Left lobe of liver (tissue), 2 donors: ENCODE measurements around the gene TMEM161A. TPM values are rescaled to one million over a fixed set of nuclear protein-coding genes. Genes with fewer than 3 reads are reported as not detected.
"Not testable (repeated sequence)": the region's sequence is repeated elsewhere in the genome, so short reads cannot be mapped to it uniquely, and the experiment has no call there.

ENCODE experiments used
- ATAC-seq: fragments of 200-7000 bp; cut with Tn5 transposase; one replicate; pipeline ENCODE4 v1.9.1; 2020; ENCODE audit warnings: mild to moderate bottlenecking, moderate library complexity
- DNase-seq: peaks from one replicate; pipeline ENCODE4 v3.0.0-alpha.2; 2020; ENCODE audit warnings: low spot score
- total RNA-seq: library from RNA; stranded (reverse); gene quantifications from one replicate; pipeline ENCODE4 v1.2.1, GENCODE V29; 2021
- donor health status: DM: no; HTN: no; CAD: no; lungs with moderate emphysema.
- donor health status: DM: no; HTN: yes; CAD: no.

Gene TMEM161A
- 24.9 TPM for total RNA-seq

DNA sequence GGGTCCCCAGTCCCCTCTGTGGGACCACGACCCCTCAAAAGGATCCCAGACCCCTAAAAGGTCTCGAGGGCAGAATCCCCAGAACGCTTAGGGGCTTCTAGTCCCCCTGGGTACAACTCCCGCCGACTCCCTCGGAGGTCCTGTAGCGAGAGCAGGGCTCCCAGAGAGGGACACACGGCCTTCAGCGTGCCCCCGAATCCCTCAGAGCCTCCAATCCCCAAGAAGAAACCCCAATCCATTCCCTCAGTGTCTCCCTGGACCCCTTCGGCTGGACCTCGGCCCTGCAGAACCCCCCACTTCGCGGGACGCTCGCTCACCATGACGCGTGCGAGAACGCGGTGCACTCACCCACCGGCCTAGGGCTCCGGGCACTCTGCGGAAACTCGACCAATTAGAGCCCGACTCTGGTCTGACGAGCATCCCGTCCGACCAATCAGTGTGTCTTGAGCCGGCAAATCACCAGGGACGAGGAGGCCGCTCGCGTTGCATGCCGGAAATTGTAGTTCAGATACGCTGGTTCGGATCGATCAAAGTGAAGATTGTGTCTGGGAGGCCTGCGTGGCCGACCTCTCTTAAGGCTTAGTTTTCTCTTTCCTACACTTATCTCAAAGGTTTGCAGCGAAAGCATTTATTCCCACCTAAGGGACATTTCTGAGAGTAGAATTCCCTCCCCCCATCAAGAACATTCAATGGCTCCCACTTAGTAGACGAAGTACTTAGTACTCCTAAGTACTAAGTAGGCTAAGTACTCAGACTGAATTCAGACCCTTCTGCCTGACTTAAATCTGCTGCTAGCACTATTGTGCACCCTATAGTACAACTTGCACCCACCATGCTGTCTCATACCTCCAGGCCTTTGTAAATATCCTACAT lies at the start of gene TMEM161A:
TSS of gene TMEM161A (minus strand) at position 370 of the 873 bp plus-strand sequence. CDS start at position 320, 50 bp downstream.
- ATAC-seq (peak; percentile 95), DNase-seq (peak; percentile 100)

DNA sequence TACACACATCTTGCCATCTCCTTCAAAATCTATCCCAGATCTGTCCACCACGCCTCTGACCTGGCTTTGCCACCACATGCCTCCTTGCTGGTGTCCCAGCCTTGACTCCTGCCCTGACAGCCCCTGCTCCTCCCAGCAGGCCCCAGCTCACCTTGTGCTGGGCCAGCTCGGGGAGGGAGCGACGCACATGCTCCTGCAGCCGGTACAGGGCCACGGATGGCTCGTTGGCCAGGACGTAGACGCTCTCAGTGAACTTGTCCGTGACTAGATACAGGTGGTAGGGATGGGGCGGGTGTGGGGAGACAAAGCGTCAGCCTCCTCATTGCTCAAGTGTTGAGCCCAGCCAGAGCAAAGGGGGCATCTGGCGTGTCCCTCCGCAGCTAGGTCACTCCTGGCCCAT lies 48.5 kb upstream of the TMEM161A start:
- DNase-seq (no peak), ATAC-seq (no peak)

DNA sequence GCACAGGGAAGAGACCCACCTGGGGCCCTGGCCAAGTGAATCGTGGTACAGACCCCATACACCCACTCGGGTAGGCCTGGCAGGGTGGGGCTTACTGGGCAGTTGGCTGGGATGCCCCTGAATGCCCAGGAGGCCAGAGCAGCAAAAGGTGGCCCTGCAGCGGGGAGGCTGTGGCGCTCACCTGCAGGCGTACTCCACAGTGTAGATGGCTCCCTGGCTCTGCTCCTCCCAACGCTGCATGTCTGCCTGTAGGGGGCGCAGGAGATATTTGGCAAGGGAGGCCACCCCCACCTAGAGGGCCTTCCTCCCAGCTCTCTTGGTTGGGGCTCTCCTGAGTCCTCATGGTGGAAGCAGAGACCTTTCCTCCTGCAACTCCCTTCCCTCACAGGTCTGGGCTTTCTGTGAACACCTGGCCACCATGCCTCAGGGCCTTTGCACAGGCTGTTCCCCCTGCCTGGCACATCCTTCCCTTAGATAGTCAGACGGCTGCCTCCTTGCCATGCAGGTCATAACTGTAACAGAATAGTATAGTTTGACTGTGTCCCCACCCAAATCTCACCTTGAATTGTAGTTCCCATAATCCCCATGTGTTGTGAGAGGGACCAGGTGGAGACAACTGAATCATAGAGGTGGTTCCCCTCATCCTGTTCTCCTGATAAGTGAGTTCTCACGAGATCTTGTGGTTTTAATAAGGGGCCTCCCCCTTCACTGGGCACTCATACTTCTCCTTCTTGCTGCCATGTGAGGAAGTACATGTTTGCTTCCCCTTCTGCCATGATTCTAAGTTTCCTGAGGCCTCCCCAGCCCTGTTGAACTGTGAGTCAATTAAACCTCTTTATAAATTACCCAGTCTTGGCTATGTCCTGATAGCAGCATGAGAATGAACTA lies 47.8 kb upstream of the TMEM161A start:
- DNase-seq (no peak), ATAC-seq (peak; percentile 90)

DNA sequence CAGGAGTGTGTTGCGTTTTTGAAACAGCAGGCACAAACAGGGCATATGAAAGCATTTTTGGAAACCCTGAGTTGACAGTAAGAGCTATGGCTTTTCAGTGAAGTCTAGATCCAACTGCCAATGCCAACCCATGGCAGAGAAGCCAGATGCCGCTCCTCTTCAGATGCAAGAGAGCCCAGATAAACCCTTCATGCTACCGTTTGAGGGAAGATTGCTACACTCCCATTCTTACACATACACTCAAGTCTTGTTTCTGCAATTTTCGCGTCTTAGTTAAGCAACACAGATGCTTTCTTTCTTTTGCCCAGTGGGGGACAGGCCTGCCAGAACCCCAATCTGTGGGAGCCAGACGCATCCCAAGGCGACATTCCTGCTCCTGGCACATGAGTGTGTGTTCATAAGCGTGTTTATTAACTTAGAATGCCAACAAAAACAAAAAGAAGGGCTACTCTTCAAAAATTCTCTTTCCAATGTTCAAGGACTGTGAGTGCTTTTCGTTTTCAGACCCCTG lies 43.3 kb upstream of the TMEM161A start:
- ATAC-seq (no peak), DNase-seq (no peak)

DNA sequence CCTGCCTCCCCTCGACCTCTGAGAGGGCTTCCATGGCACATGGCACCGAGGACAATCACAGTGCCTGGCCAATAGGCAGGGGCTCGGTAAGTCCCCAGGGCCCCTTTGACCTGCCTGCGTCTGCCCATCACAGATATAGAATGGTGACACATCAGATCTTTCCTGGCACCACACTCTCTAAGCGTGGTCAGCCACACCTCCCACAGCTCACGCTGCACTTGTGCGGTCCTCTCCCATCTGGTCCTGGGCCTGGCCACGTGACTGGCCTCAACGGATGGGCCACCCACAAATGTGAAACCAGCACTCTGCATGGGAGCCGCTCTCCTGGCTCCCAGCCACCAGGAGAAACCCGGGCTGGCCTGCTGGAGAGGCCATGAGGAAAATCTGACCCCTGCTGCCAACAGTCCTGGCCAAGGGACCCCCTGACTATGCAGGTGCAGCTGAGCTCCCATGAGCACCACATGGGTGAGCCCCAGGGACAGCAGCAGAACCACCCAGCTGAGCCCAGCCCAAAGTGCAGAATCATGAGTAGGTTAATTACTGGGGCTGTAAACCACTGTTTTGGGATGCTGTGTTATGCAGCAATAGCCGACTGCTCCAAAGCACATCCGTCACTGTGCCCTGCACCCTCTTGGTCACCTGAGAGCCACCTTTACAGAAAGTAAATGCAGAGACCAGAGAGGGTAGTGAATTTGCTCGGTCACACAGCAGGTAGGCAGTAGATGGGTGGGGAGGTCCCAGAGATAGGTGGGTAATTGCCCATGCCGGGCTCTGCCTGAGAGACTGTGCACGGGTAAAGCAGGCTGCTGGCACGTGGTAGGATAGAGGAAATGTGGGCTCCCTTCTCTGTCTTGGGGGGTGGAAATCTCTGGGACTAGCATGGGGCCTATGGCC lies 41.5 kb upstream of the TMEM161A start:
- ATAC-seq (no peak), DNase-seq (no peak)

DNA sequence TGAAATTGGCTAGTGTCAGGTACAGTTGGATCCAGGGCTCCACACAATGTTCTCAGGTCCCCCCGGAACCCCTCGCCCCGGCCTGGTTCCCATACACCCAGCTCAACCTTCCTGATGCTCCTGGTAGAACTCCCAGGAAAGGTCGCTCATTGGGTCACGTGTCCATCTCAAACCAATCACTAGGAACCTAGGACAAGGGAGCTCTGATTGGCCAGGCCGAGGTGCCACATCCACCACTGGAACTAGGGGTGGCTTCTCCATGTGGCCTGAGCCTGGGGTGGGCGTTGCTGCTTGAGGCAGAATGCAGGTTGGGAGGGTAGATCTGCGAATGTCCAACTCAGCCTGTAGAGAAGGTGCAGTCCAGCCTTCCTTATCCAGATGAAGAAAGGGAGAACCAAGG lies 38.7 kb upstream of the TMEM161A start:
- ATAC-seq (no peak), DNase-seq (no peak)

DNA sequence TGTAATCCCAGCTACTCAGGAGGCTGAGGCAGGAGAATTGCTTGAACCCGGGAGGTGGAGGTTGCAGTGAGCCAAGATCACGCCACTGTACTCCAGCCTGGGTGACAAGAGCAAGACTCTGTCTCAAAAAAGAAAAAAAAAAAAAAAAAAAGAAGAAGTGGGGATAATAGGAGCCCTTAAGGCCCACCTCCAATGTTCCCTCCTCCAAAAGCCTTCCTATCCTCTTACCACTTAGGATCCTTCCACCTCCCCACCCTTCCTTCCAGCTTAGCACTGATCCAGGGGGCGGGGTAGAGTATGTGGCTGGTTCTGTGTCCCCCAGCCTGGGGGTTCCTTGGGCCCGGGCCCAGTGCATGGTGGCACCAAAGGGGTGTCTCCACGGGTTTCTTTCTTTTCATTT lies 35.0 kb upstream of the TMEM161A start:
- not testable (repeated sequence) for DNase-seq, ATAC-seq

DNA sequence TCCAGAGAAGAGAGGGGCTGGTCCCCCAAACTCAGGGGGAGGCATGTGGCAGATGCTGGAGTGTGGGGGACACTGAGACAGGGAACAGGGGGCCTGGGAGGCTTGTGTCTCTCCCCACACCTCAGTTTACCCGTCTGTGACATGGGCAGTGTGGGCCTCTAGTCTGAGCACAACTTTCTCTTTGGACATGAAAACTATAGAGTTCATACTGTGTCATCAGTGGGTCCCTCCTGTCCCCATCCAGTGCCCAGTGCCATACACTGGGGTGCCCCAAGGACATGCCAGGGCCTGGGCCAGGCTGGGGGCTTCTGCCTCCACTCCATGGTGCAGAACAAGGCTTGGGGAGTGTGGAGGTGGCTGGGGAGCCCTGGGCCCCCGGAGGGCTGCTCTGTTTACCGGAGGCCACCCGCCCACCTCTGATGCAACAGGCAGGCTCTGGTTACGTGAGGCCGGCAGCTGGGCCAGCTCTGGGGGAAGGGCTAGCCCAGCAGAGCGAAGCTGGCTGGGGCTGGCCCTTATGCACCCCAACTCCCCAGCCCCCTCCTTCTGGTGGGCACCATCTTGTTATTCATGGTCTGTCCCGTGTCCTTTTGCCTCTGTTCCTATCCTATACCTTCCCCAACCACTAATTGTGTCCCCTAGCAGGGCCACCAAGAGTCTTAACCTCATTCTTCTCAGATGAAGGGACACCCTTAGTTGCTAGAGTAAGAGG lies 33.7 kb upstream of the TMEM161A start:
- ATAC-seq, result peak; percentile 56
- no peak for DNase-seq

DNA sequence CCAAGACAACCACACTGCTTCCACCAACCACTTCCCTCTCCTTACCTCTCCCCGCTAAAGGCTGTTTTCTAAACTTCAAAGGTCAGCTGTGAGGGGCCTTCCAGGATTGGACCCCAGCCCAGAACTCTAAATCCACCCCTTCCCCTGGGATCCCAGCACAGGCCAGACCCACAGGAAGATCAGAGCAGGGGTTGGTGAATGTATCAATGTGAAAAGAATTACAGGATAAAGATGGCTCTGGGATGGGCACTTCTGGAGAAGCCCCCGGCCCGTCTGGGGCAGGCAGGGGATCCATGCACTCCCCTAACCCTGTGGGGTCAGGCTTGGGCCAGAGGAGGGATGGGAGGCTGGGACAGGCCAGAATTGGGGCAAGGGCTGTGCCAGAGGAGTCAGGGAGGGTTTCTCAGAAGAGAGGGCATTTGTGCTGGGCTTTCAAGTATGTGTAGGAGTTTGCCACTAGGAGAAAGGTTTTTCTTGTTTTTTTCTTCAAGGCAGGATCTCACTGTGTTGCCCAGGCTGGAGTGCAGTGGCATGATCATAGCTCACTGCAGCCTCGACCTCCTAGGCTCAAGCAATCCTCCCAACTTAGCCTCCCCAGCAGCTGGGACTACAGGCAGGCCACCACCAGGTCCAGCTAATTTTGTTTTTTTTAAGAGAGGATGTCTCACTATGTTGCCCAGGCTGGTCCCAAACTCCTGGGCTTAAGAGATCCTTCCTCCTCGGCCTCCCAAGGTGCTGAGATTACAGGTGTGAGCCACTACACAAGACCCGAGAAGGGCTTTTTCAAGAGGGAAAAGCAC lies 32.8 kb upstream of the TMEM161A start:
- no peak for DNase-seq

DNA sequence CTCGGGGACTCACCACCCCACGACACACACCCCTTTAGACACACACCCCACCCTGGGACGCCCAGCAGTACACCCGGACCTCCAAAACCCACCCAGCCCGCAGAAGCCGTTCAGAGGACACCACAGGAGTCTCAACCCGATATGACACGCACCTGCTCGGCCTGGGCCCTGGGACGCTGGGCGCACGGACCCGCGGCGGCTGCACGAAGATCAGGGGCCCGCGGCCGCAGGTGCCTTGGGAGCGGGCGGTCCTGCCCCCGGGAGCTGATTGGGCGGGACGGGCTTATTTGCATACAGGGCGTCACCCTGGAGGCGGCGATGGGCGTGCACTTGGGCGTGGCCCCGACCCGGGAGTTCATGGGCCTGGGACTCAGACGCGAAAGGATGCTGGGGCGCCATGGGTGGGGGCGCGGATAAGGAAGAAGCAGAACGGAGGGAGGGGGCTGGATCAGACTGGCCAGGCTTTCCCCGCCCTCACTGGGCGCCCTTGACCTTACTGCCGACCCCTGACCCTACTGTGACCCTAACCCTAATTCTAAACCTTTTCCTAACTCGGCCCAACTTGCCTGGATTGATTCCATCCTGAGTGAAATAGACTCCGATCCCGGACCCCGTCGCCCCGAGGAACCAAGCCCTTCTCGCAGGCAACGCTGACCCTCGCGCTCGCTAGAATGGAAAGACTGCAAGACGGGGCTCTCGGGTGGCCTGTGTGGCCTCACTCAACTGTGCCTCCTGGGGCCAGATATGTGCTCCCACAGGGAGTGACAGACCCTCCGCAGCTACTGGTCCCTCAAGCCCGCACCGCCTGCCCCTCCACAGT lies 32.0 kb upstream of the TMEM161A start, which contains the start of gene MEF2B:
TSS of gene MEF2B (minus strand) at position 211 of the 820 bp plus-strand sequence. CDS start 19,528 bp downstream, outside the sequence.
- DNase-seq, result peak; percentile 69
- peak; percentile 82 for ATAC-seq

More for the DNA sequence above, 32.8 kb upstream of the TMEM161A start:
- ATAC-seq, result no peak

DNA sequence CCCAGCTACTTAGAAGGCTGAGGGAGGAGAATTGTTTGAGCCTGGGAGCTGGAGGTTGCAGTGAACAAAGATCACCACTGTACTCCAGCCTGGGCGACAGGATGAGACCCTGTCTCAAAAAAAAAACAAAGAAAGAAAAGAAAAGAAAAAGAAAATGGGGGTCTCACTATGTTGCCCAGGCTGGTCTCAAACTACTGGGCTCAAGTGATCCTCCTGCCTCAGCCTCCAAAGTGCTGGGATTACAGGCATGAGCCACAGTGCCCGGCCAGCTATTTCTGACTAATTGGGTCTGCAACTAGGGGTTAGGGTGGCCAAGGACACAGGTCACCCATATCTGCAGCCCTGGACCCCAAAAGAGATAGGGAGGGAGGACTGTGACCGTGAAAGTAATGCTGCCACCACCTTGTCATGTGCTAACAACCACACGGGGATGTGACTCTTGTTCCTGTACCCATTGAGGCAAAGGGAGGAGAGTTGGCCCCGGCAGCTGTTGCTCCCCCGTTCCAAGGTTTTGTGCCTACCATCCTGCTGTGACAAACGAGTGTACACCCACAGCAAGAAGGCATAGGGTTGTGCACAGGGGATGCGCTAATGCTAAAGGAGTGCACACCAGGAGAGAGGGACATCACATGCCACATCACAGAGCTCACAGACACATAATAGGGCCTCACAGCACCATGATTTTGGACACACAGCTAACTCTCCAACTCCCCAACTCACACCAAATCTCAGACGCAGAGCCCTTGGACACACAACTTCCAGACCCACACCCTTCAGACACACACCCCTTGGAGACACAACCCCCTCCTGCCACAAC lies 31.2 kb upstream of the TMEM161A start:
- no peak for DNase-seq
- ATAC-seq, result no peak

DNA sequence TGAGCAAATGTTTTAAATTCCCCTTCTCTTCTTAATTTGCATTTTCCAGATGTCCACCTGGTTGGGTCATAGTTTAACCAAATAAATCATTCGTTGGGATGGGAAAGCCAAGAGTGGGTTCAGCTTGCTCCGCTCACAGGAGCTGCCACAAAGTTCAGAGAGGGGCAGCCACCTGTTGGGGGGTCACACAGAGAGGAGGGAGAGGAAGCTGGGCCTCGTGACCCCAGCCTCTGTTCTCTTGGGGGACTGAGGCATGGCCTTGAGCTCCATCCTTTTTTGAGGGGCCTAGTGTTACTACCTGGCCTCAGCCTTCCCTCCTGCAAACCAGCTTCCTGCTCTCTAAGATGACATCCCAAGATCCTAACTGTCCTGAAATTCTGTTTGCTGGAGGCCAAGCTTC lies 29.3 kb upstream of the TMEM161A start:
- DNase-seq (no peak), ATAC-seq (no peak)

DNA sequence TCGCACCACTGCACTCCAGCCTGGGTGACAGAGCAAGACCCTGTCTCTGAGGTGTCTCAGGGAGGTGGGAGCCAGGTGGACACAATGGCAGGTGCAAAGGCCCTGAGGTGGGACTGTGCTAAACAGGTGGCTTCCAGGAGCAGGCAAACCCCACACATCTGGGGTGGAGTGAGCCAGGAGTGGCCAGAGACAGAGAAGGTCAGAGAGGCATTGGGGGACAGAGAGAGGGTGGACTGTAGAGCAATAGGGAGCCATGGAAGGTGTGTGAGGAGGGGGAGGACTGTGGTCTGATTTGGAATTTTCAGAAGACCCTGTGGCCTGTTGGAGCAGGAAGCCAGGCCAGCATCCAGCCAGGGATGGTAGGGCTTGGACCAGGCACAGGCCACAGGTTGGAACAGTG lies 27.1 kb upstream of the TMEM161A start:
- ATAC-seq (no peak), DNase-seq (no peak)

DNA sequence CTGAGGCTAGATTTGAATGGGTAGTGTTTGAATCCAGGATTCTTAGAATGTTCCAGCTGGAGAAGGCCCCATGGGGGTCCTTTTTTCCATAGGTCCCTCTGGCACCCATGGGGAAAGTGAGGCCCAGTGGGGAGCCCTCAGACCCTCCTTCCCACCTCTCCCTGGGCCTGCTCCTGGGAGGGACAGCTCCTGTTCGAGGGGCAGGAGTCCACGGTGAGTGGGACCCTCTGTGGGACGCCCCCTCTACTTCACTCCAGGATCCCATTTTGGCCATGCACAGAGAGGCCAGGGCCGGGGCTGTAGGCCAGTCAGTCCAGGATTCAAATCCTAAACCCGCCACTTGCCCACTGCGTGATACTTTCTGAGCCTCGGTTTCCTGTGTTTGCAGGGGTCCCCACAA lies 24.2 kb upstream of the TMEM161A start:
- DNase-seq (no peak), ATAC-seq (no peak)

DNA sequence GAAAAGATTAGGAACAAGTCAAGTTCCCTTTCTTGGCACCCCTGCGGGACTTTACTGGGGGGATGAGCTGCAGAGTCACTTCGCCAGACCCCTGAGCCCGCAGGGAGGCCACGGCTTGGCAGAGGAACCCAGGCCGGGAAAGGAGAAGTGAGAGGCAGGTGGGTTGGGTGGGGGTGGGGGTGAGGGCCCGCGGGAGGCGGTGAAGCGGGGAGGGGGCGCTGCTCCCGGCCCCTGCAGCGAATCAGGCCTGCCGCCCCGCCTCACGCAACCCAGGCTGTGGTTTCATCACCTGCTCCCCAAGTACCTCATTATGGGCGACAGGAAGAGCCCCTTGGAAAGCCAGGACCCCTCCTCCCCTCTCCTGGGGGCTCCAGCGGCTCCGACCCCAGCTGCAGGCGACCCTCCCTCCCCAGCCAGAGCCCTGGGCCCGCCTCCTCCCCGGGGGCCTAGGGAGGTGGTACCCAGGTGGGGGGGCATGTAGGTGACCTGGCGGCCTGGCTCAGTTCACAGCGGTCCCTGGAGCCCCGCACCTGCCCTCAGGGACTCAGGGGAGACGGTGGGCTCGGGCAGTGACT lies 22.3 kb upstream of the TMEM161A start:
- no peak for DNase-seq
- ATAC-seq, result no peak

DNA sequence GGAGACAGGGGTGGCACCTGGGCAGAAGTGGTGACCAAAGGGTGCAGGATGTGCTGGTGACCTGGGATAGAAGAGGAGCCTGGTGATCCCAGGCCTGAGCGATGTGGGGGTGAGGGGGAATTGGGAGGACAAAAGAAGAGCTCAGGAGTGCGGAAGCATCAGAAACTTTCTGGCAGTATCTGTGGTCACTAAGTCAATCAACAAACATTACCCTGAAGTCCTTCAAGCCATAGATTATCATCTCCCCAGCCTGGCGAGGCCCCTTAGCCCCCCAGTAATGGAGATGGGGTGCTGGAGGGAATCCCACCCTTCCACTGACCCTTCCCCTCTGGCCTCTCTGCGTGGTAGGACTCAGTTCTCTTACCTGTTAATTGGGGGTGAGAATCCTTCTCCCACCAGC lies 21.3 kb upstream of the TMEM161A start:
- ATAC-seq, result no peak
- DNase-seq, result no peak

DNA sequence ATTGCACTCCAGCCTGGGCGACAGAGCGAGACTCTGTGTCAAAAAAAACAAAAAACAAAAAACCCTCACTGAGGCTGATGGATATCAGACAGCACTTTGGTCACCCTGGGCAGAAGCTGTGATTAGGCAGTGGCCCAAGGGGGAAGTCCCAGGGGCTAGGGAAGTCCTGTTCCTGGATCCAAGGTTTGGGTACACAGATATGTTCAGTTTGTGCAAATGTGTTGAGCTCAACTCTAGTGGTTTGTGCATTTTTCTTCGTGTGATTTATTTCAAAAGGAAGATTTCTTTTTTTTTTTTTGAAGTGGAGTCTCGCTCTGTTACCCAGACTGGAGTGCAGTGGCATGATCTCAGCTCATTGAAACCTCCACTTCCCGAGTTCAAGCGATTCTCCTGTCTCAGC lies 19.5 kb upstream of the TMEM161A start:
- no peak for DNase-seq
- peak; percentile 73 for ATAC-seq
